Right forelimb (tissue), 1 donor: ENCODE data around the gene LMO7.
"Not testable (repeated sequence)": the region's sequence is repeated elsewhere in the genome, so short reads cannot be mapped to it uniquely, and the experiment has no call there.

ENCODE experiments used
- DNase-seq: peaks from one replicate; pipeline ENCODE4 v3.0.0-alpha.2; 2018

LMO7 gene

GRCh38 chr13:75702476-75702875, 66.3 kb downstream of the LMO7 start:
- DNase-seq, result no peak

GRCh38 chr13:75703769-75704168, 67.6 kb downstream of the LMO7 start:
- no peak for DNase-seq

GRCh38 chr13:75704194-75704926, 68.2 kb downstream of the LMO7 start:
- DNase-seq, result no peak

- DNase-seq, result no peak
Observed at GRCh38 chr13:75704927-75705288, 68.8 kb downstream of the LMO7 start.

- DNase-seq, result no peak
Observed at GRCh38 chr13:75705395-75705794, 69.3 kb downstream of the LMO7 start.

GRCh38 chr13:75705908-75706307, 69.8 kb downstream of the LMO7 start:
- no peak for DNase-seq

- no peak for DNase-seq
Observed at GRCh38 chr13:75713852-75714251, 77.7 kb downstream of the LMO7 start.

- no peak for DNase-seq
Observed at GRCh38 chr13:75715601-75716523, 79.7 kb downstream of the LMO7 start.

- DNase-seq, result no peak
Observed at GRCh38 chr13:75717525-75717924, 81.4 kb downstream of the LMO7 start.

GRCh38 chr13:75721307-75721706, 85.2 kb downstream of the LMO7 start:
- no peak for DNase-seq

GRCh38 chr13:75723901-75724300, 87.8 kb downstream of the LMO7 start:
- no peak for DNase-seq

- no peak for DNase-seq
Observed at GRCh38 chr13:75724752-75725517, 88.8 kb downstream of the LMO7 start.

GRCh38 chr13:75725736-75726135, 89.6 kb downstream of the LMO7 start:
- no peak for DNase-seq

- DNase-seq, result no peak
Observed at GRCh38 chr13:75726306-75726705, 90.2 kb downstream of the LMO7 start.

GRCh38 chr13:75733113-75733512, 97.0 kb downstream of the LMO7 start:
- DNase-seq, result not testable (repeated sequence)

- no peak for DNase-seq
Observed at GRCh38 chr13:75736173-75736572, 100.0 kb downstream of the LMO7 start.

- no peak for DNase-seq
Observed at GRCh38 chr13:75738841-75739240, 102.7 kb downstream of the LMO7 start.

- no peak for DNase-seq
Observed at GRCh38 chr13:75739244-75739868, 103.2 kb downstream of the LMO7 start.

GRCh38 chr13:75740031-75740430, 103.9 kb downstream of the LMO7 start:
- no peak for DNase-seq

GRCh38 chr13:75743072-75743471, 106.9 kb downstream of the LMO7 start:
- DNase-seq, result not testable (repeated sequence)

- DNase-seq, result no peak
Observed at GRCh38 chr13:75744127-75744526, 108.0 kb downstream of the LMO7 start.

GRCh38 chr13:75745387-75745786, 109.3 kb downstream of the LMO7 start:
- DNase-seq, result no peak

- DNase-seq, result no peak
Observed at GRCh38 chr13:75748874-75749273, 112.7 kb downstream of the LMO7 start.
